Right lung (tissue), 5 donors: Measurements from ENCODE around the gene REELD1. TPM values are rescaled to one million over a fixed set of nuclear protein-coding genes. Genes with fewer than 3 reads are reported as not detected.

Experiments used
- DNase-seq, 2 donors: peaks; one replicate each; pipeline ENCODE4 v3.0.0-alpha.2; 2013
- polyA plus RNA-seq, 5 donors: library from polyadenylated mRNA; unstranded; fragments of 120-200 nt; gene quantifications; one replicate each; pipeline versions ENCODE4 v1.2.1 to v1.2.3, GENCODE V29; 2013; ENCODE audit warnings: inconsistent platforms in 1 of 5, low replicate concordance in 1 of 5; ENCODE audit not compliant: insufficient read length in 5 of 5, insufficient read depth in 1 of 5

REELD1 gene
- polyA plus RNA-seq, 5 donors = 0.23 to 0.46 (median 0.34) TPM

- no peak for DNase-seq
Measured at GRCh38 chr4:146224326-146224966, 10.1 kb downstream of the REELD1 start.

- DNase-seq = no peak
Measured at GRCh38 chr4:146229406-146229805, 15.1 kb downstream of the REELD1 start.

GRCh38 chr4:146232131-146232722 is 17.9 kb downstream of the REELD1 start:
- DNase-seq = no peak

- no peak for DNase-seq
Measured at GRCh38 chr4:146235654-146236177, 21.4 kb downstream of the REELD1 start.

GRCh38 chr4:146236216-146236615 is 21.9 kb downstream of the REELD1 start:
- no peak for DNase-seq

- DNase-seq = no peak
Measured at GRCh38 chr4:146237092-146237491, 22.8 kb downstream of the REELD1 start.

GRCh38 chr4:146238107-146238506 is 23.8 kb downstream of the REELD1 start:
- no peak for DNase-seq

GRCh38 chr4:146243141-146243882 is 29.0 kb downstream of the REELD1 start:
- no peak for DNase-seq

GRCh38 chr4:146243883-146244277 is 29.5 kb downstream of the REELD1 start:
- no peak for DNase-seq

- DNase-seq = no peak
Measured at GRCh38 chr4:146244496-146244895, 30.2 kb downstream of the REELD1 start.

GRCh38 chr4:146245246-146245645 is 30.9 kb downstream of the REELD1 start:
- DNase-seq = peak in 1 of 2 donors; percentile 28

- peak; percentile 78 to 81 for DNase-seq
Measured at GRCh38 chr4:146245850-146246249, 31.5 kb downstream of the REELD1 start.

- DNase-seq = no peak
Measured at GRCh38 chr4:146246381-146246780, 32.0 kb downstream of the REELD1 start.

GRCh38 chr4:146247356-146247755 is 33.0 kb downstream of the REELD1 start:
- DNase-seq = no peak

- DNase-seq = no peak
Measured at GRCh38 chr4:146252969-146253611, 38.8 kb downstream of the REELD1 start.

GRCh38 chr4:146255463-146255862 is 41.1 kb downstream of the REELD1 start:
- DNase-seq = no peak

GRCh38 chr4:146255874-146256273 is 41.5 kb downstream of the REELD1 start:
- DNase-seq = no peak

GRCh38 chr4:146256328-146256727 is 42.0 kb downstream of the REELD1 start:
- no peak for DNase-seq

- no peak for DNase-seq
Measured at GRCh38 chr4:146257511-146257910, 43.2 kb downstream of the REELD1 start.

GRCh38 chr4:146260521-146260920 is 46.2 kb downstream of the REELD1 start:
- no peak for DNase-seq

- no peak for DNase-seq
Measured at GRCh38 chr4:146261041-146261440, 46.7 kb downstream of the REELD1 start.

- DNase-seq = no peak
Measured at GRCh38 chr4:146263793-146264192, 49.5 kb downstream of the REELD1 start.
